Endometrium (tissue), 2 donors: ENCODE results near the gene TCF19.

Source experiments
- FAIRE-seq: peaks from 2 replicates; lab custom pipeline; 2012; peaks lifted over from hg19 to GRCh38; lab: Jason Lieb, UNC
- donor health status: control.
- donor health status: control.

TCF19 gene

DNA sequence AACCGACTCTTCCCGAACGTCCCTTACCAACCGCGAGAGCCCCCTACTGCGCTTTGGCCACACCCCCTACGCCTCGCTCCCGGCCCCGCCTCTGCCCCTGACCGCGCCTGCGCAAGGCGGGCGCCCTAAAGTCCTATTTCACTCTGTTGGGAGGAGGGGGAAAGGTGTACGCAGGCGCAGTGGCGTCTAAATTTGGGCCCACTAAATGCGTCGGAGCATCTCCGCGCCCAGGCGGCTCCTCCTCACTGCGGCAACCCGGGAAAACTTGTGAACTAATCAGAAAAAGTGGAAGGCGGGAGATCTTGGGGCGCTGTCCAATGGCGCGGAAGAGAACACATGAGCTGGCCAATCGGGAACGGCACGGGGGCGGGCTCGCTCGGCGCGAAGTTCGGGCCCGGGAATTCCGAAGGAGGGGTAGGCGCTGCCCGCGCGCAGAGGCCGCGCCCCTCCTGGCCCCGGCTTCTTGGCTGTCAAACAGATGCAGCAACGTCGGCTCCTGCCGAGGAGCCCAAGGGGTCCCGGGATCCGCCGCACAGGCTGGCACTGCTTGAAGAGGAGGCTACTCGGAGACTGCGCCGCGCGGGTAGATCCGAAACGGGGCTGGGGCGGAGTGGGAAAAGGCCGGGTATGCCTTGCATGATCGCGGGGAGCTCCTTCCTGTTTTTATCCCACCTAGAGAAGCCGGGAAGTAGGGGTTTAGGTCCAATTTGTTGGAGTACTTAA lies at the start of gene TCF19:
TSS of gene TCF19 (plus strand) at position 450 of the 723 bp plus-strand sequence. CDS start 881 bp downstream, outside the sequence.
- peak; percentile 98 for FAIRE-seq

- no peak for FAIRE-seq
Observed at GRCh38 chr6:31110825-31111582, 47.4 kb upstream of the TCF19 start.

DNA sequence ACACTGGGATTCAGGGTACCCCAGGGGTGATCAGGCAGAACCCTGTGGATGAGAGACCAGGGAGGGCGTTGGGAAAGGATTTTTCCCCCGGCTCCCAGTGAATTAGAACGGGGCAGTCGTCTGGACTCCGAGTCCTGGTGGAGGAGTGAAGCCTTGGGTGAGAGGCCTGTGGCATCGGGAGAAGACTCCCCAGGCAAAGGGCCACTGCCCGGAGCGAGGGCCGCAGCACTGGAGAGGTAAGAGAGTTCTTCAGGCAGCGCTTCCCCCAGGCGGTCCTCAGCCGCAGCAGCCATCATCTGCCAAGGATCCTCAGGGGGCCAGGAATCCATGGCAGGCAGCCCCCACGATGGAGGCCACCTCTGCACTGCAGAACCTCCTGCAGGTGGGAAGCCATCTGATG lies 46.7 kb upstream of the TCF19 start:
- no peak for FAIRE-seq

DNA sequence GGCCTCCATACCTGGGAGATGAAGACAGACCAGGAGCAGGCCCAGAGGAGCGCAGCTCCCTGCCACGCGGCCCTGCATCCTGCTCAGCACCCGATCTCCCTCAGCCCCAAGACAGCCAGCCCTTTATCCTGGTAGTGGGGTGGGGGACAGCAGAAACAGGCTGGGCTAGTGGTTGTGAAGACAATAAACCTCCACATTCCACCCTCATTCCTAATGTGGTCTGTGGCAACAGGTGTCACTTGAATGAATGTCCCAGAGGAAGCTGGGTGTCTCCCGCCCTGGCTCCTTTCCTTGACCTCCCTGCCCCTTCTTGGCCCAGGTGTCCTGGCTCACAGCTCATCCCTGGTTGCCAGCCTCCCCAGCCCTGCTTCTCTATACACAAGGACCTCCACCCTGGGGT lies 45.9 kb upstream of the TCF19 start, which contains the start of gene C6orf15:
TSS of gene C6orf15 (minus strand) at position 98 of the 400 bp plus-strand sequence. CDS start at position 78, 20 bp downstream.
- FAIRE-seq: no peak

DNA sequence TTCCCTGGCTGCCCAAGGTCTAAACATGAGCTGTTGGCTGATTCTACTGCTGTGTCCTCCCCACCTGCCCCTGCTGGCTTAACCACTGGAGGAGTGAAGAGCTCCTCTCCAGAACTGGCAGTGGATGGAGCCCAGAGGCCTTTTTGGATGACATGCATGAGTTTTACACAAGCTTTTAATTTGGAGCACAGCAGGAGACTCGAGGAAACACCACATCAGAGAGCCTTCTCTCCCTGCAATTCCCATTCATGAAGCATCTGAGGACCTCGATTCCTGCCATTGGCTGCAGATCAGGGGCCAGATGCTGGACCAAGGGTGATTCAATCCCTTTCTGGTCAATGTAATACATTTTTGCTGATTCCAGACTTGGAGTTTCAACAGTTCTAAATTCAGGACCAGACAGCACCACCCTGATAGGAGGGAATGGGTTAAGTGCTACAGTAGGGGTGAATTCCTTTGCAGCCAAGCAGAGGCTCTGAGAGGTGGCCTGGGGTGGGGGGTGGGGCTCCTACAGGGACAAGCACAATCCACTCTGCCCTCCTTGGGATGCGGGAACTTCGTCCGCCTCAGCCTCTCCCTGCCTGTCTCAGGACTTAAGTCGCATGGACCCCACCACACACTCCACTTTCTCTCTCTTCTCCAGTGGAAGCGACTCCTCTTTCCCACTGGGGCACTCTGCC lies 44.4 kb upstream of the TCF19 start:
- no peak for FAIRE-seq

DNA sequence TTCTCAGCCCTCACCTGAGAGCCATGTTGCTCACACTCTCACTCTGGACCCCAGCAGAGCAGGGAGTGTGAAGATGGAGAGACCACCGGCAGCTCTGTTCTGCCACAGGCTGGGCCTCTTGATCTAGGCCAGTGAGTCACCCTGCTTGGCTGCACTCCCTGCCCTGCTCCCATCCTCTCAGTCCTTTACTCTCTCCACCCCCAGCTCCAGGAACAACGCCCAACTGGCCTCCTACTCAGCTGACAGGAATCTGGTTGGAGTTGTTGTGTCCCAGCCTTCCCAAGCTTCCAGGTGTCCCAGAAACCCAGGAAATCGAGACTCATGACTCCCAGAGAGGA lies 43.9 kb upstream of the TCF19 start, which contains the start of gene PSORS1C1:
TSS of gene PSORS1C1 (plus strand) at position 260 of the 338 bp plus-strand sequence. CDS start 14,833 bp downstream, outside the sequence.
- FAIRE-seq: no peak

- FAIRE-seq: no peak
Observed at GRCh38 chr6:31114970-31115849, 43.2 kb upstream of the TCF19 start.

DNA sequence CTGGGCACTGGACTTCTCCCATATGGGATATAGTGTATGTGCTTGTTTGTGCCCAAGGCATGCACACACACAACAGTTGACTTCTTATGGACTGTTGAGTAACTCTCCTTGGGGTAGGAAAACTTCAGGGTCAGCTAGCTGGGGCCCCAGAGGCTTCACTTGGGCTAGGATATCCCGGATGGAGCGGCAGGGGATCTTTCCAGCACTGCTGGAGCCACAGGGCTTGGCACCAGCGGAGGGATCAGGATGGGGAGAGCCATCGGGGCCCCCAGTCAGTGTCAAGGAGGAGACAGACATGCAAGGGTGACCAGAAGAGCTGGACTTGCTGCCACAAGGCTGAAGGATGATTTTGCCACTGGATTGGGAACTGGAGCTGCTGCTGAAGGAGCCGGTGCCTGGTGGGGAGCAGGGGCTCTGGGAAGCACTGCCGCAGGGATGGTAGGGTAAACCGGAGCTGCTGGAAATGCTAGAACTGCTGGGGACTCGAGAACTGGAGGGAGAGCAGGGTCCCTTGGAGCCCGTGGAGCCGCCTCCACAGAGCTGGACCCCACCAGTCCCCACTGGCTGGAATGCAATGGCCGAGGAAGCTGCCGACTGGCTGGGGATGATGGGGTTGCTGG lies 42.3 kb upstream of the TCF19 start:
- no peak for FAIRE-seq

DNA sequence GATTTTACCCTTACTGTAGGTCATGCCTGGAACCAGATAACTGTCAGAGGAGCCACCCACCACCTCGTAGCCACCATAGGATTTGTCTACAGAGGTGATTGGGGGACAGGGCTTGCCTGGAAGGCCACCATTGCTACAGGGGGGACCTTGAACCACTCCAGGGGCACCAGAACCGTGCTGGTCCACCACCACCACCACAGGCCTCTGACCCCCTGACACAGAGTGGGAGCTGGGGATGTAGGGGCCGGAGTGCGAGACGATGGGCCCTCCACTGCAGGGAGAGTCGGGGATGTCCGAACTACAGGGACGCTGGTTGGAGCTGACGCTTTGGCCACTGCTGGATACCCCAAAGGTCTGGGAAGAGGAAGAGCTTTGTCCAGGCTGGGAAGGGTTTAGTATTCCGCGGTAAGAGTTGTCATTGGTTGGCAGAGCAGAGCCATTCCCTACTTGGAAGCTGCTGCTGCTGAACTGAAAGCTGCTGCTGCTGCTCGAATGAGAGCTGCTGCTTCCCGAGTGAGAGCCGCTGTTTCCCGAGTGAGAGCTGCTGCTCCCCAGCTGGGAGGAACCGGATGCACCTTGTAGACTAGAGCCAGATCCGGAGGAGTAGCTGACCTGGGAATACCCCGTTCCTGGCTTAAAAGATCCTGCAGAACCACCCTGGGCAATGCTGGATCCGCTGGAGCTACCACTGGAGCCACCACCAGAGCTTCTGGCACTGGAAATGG lies 41.6 kb upstream of the TCF19 start:
- no peak for FAIRE-seq

DNA sequence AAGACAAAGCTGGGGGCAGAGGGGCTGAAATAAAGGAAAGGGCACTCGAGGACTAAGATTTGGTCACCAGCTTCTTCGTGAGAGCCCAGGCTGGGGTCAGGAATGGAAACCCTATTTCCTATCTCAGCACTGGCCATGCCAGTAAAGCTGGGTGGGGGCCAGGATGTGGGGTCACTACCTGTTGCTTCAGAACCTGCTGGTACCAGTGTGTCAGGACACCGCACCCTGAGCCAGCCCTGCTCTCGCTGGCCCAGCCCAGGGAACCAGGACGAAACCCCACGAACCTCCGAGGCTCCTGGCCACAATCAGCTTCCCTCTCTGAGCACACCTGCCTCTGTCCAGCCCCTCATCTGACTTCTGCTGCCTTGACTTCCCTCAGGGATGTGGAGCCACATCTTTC lies 40.2 kb upstream of the TCF19 start:
- FAIRE-seq: no peak

GRCh38 chr6:31120151-31120915 lies 38.1 kb upstream of the TCF19 start, which contains the start of gene CDSN:
Gene CDSN (minus strand): TSS chr6:31120446. CDS start chr6:31120419, 27 bp downstream.
- no peak for FAIRE-seq

DNA sequence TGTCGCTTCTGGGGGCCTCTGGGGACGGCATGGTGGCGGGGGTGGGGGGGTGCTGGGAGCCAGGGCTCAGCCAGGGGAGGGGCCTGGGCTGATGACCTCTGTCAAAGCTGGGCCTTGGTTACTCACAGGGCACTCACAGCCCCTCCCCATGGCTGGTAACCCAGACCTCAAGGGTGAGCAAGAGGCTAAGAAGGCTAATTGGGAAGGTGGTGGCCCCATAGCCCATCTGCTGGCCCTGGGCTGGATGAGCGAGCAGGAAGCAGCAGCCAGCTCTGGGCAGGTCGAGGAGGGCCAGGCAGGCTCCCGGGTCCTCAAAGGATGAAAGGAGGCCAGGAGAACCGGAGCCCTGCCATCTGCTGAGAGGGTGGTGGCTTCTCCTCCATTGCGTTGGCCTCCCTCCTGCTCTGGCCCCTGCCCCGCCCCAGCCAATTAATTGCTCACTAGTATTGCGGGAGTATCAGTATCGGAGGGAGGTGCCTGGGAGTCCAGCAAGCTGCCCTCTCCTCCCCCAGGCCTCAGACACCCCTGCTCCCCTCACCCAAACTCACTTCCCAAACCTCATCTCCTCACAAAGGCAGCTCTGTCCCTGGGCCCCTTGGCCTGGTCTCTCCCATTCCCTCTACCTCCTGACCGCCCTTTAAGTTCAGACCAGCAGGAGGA lies 37.1 kb upstream of the TCF19 start:
- FAIRE-seq: no peak

GRCh38 chr6:31122791-31123706 lies 35.3 kb upstream of the TCF19 start:
- FAIRE-seq: no peak

DNA sequence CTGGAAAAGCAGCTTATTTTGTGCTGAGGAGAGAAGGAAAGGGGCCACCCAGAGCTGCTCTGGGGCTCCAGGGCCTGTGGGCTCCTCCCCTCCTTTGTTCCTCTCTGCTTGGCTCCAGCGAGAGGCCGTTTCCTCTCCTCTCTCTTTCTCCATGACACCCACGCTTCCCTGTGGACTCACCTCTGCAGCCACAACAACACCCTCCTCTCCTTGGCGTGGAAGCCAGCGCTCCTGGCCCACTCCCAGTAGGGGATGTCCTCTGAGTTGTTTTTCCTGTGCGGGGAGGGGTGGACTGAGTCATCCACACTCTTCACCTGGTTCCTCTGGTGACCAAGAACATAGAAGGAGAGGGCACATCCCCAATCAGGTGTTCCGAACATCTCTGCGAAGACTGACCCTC lies 33.2 kb upstream of the TCF19 start:
- FAIRE-seq: no peak

GRCh38 chr6:31125586-31126363 lies 32.6 kb upstream of the TCF19 start:
- FAIRE-seq: no peak

DNA sequence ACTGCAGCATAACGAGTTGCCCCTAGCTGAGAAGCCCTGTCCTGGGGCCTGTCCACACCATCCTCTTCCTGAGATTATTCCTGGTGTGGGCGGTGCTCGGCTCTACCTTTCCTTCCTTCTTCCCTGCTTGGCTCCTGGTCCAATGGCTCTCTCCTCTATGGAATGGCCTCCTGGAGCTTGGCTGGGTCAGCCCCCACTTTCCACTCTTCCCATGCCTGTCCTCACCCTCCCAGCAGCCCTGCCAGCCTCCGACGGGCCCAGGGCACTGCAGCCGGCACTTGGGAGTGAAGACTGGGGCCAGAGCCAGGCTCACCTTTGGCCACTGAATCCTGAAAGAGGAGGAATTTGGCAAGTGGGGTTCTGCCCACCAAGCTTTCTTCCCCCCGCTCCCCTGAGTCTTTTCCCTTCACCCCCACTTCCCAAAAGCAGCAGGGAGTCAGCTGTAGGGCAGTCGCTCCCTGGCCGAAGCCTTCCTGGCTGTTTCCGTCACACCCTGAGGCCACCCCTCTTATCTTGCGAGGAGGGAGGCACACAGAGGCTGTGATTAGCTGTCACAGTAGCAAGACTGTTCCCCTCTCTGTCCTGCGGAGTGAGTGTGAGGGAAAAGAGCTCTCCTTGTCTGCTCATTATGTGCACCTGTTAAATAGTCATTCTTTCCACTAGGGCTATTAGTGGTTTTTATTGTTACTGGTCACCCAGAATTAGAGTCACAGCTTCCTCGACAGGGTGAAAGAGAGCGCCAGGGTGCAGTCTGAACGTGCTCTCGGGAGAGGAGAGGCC lies 31.8 kb upstream of the TCF19 start:
- FAIRE-seq: no peak
